GM18873 (cell line): Measurements from ENCODE around the gene IGSF5.

Experiments
- ATAC-seq: cut with Tn5 transposase; IDR thresholded peaks from one replicate; pipeline ENCODE4 v1.9.1; 2021; ENCODE audit warnings: mild to moderate bottlenecking, moderate library complexity, moderate number of reproducible peaks; ENCODE audit not compliant: unreplicated experiment, low FRiP score

IGSF5 gene

DNA sequence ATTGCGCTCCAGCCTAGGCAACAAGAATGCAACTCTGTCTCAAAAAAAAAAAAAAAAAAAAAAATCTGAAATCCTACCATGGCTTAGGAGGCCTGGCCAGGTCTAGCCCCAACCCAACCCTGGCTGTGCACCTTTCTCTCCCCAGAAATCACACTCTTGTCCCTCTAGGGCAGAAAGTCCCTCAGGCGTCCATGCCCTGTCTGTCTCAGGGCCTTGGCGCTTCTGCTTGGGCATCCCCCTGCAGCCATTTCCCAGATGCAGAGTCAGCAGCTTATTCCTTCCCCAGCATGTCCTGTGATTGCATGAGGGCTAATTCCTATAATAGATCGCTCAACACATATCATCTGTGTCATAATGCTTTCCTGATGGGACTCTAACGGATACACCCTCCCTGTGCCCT, 65.0 kb downstream of the IGSF5 start:
- ATAC-seq = no peak

GRCh38 chr21:39812983-39813382, 68.0 kb downstream of the IGSF5 start:
- no peak for ATAC-seq

DNA sequence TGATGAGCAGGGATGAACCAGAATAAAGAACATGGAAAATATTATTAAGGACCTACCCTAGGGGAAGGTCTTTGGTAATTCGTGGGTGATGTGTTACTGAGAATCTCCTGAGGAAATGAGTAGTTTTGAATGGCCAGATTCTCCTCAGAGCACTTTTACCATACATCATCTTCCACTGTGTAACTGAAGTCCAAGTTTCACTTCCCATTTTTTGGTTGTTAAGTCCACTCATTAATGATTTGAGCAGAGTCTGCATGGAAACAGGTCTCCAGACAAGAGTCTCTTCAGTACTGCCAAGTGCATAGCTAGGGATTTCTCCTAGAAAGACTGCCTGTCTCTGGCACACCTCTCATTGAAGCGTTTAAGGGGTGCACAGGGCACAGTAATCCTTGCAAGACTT, 73.6 kb downstream of the IGSF5 start:
- ATAC-seq = no peak

GRCh38 chr21:39822042-39822441, 77.1 kb downstream of the IGSF5 start:
- ATAC-seq = no peak

DNA sequence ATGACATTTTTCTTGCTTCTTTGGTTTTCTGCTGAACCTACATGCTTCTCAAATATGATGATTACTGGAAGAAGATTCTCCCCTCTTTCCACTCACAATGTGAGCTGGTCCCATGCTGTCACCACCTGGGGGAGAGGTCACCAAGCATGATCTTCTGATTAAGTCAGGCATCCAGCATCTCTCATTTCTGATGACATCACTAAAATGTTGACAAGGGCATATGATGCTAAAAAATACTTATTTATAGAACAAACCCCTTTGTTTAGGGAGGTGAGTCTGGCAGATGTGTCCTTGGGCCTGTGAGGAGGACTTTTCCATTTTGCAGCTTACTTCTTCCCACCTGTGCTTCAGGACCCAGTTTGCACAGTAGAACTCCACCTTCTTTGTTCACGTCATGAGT, 80.3 kb downstream of the IGSF5 start:
- no peak for ATAC-seq

GRCh38 chr21:39834543-39834942, 89.6 kb downstream of the IGSF5 start:
- ATAC-seq = no peak

DNA sequence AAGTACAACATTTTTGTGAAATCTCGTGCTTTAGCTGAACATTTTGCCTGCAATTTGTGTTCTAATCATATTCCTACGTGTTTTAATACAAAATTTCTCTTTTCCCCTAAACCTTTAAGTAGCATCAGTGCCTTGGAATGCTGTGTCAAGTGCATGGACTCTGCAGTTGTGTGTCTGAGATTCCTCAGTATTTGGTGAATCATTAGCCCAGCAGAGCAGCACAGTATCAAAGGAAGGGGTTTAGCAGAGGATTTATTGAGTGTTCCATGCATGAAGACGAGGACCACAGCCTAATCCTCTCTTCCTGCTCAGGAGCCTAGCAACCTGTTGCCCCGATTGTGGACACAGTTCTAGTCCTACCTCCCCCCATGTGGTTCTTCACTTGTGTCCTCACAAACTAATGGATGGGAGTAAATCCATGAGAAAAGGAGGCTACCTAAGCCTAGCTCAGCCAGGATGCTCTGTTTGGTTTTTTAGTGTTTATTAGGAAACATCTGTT, 92.9 kb downstream of the IGSF5 start:
- ATAC-seq = no peak

GRCh38 chr21:39840373-39841097, 95.6 kb downstream of the IGSF5 start:
- no peak for ATAC-seq

DNA sequence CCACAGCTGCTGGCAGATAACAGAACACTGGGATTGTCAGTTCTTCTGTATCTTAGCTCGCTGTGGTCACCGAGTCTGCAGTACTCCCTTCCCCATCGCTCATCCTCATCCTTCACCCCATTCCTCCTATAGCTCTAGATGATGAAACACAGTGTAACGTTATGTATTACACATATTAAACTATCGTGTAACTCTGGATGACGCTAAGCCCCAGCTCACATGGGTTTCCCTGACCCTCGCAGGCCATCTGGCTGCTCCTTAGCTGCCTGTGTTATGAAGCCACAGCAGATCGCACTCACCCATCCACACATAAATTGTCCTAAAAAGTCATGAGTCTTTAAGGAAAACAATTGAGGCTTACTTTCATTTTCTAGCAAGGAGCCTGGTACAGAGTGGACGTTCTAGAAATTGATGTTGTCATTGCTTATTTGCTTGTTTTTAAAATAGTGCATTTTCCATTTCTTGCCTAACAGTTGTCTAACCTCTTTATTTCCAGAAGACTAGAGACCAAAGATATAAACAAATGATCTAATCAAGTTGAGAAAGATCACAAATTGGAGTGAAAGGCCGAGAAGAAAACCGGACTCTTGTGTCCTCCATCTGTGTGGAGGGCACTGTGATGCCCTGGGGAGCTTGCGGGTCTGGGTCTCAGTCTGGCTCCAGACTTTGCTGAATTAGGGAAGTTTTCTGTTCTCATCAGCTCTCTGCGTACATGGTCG, 97.9 kb downstream of the IGSF5 start:
- no peak for ATAC-seq

DNA sequence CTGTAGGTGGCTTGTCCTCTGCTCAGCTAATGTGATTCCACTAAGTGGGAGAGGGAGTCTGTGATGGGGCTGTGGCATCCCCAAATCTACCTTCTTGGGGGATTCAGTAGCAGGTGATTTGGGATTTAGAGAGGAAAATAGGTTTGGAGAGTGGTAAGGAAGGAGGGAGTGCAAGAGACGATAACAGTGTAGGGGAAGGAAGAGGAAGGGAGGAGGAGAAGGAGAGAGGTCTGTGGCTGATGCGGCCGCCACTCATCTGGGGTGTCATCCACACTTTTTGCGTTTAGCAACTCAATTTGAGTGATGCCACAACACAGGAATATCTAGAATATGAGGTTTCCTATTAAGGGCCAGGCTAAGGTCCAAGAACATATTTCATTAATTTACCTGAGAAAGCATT, 98.5 kb downstream of the IGSF5 start:
- ATAC-seq = no peak

- ATAC-seq = no peak
These were observed 98.9 kb downstream of the IGSF5 start for GRCh38 chr21:39843916-39844315.

GRCh38 chr21:39845571-39846130, 100.7 kb downstream of the IGSF5 start:
- no peak for ATAC-seq

GRCh38 chr21:39847877-39848276, 102.9 kb downstream of the IGSF5 start:
- ATAC-seq = no peak

DNA sequence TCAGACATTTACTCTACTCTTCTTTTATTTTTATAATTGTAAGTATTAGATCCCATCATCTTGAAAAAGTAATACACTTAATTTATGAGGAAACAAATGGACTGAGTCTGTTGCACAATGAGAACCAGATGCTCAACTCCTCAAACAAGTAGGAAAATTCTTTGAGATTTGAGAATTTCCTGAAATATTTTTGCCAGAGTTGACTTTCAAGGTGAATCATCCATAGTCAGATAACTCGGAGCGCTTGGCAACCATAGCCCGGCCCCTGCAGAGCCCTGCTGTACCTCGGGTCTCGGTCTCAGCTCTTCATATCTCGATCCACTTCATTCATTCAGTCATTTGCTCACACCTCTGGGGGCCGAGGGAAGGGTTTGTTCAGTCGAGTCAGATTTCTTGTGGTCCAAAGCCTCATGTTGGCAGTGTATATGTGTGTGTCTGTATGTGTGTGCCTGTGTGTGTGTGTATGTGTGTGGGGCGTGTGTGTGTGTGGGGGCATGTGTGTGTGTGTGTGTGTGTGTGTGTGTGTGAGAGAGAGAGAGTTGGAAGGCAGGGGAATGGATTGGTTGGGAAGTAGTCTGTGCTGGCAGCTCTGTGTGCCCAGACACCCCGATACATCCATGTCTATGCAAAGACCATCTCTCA, 104.2 kb downstream of the IGSF5 start:
- ATAC-seq = no peak

GRCh38 chr21:39850333-39850732, 105.3 kb downstream of the IGSF5 start:
- no peak for ATAC-seq

GRCh38 chr21:39851002-39851618, 106.1 kb downstream of the IGSF5 start:
- ATAC-seq = no peak
